GM18868 (cell line): ENCODE data around the gene CIDEB.

Source experiments
- ATAC-seq: cut with Tn5 transposase; IDR thresholded peaks from one replicate; pipeline ENCODE4 v1.9.1; 2021; ENCODE audit warnings: mild to moderate bottlenecking, moderate library complexity; ENCODE audit not compliant: unreplicated experiment

CIDEB gene

GRCh38 chr14:24255931-24256711 is 51.7 kb downstream of the CIDEB start:
- no peak for ATAC-seq

- ATAC-seq = no peak
These were observed 52.3 kb downstream of the CIDEB start for GRCh38 chr14:24255438-24255837.
